Lower leg skin (tissue), 3 donors: ENCODE data around the gene HSD17B2.

Source experiments
- POLR2A ChIP-seq, 2 donors: fragments of 450-650 bp; IDR thresholded peaks; one replicate each; pipeline ENCODE4 v1.6.1; 2016 to 2017; ENCODE audit warnings: antibody characterized with exemption in 2 of 2, mild to moderate bottlenecking in 1 of 2, moderate library complexity in 1 of 2
- TF ChIP-seq, protein P1 (sequence below), 3 donors: fragments of 450-650 bp; IDR thresholded peaks; one replicate each; pipeline ENCODE4 v1.5.1; 2016; ENCODE audit warnings: antibody characterized with exemption in 3 of 3, mild to moderate bottlenecking in 3 of 3, moderate library complexity in 2 of 3

DNA sequence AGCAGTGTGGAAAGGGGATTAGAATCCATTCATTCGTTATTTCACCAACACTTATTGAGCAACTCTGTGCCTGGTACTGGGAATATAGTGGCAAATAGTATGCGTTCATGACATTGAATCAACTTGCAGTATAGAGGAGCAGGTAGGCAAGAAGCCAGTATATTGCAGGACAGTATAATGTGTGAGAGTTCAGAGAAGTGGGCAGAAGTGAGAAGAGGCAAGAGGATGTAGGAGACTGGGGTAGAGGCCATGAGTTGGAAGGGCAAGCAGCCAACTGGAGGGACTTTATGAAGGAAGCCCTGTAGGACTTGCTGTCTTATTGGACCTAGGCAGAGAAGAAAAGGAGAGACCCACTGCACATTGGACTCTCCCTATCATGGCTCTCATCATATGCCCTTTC is 12.3 kb downstream of the HSD17B2 start:
- TF ChIP-seq, protein P1, sequence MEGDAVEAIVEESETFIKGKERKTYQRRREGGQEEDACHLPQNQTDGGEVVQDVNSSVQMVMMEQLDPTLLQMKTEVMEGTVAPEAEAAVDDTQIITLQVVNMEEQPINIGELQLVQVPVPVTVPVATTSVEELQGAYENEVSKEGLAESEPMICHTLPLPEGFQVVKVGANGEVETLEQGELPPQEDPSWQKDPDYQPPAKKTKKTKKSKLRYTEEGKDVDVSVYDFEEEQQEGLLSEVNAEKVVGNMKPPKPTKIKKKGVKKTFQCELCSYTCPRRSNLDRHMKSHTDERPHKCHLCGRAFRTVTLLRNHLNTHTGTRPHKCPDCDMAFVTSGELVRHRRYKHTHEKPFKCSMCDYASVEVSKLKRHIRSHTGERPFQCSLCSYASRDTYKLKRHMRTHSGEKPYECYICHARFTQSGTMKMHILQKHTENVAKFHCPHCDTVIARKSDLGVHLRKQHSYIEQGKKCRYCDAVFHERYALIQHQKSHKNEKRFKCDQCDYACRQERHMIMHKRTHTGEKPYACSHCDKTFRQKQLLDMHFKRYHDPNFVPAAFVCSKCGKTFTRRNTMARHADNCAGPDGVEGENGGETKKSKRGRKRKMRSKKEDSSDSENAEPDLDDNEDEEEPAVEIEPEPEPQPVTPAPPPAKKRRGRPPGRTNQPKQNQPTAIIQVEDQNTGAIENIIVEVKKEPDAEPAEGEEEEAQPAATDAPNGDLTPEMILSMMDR (IDR thresholded peaks at IDR 0.05): no peak
- TF ChIP-seq POLR2A (IDR thresholded peaks at IDR 0.05): no peak
